Mononuclear cell (primary cell): Measurements from ENCODE around the gene SLC22A25. TPM values are rescaled to one million over a fixed set of nuclear protein-coding genes. Genes with fewer than 3 reads are reported as not detected.
"Not testable (repeated sequence)": the region's sequence is repeated elsewhere in the genome, so short reads cannot be mapped to it uniquely, and the experiment has no call there.

Source experiments
- H3K27me3 ChIP-seq: 2 replicates; pipeline ENCODE4 v1.6.0; 2011; ENCODE audit warnings: low read length, control low read depth; ENCODE audit not compliant: insufficient read depth
- H3K4me1 ChIP-seq: 2 replicates; pipeline ENCODE4 v1.5.1; 2011; ENCODE audit warnings: mild to moderate bottlenecking, low read length, control low read depth; ENCODE audit not compliant: insufficient read depth
- H3K4me3 ChIP-seq: 2 replicates; pipeline ENCODE4 v1.5.1; 2011; ENCODE audit warnings: mild to moderate bottlenecking, low read length, moderate library complexity
- H3K9me3 ChIP-seq: 2 replicates; pipeline ENCODE4 v1.5.1; 2011; ENCODE audit warnings: low read depth, mild to moderate bottlenecking, control low read depth, low read length
- total RNA-seq: library from RNA; depleted of rRNA; stranded (reverse); fragments of >200 nt; gene quantifications from one replicate; pipeline ENCODE4 v1.2.3, GENCODE V29; 2012

The SLC22A25 gene
- total RNA-seq, 1 donor = not detected

- H3K9me3 ChIP-seq = no peaks in the 10 kb centered on the region
- no peaks in the 10 kb centered on the region for H3K4me1 ChIP-seq
- no peak overlapping the region for H3K4me3 ChIP-seq
- H3K27me3 ChIP-seq = peaks cover 3% of the 10 kb centered on the region
Measured at GRCh38 chr11:63242089-63242781, 1.2 kb downstream of the SLC22A25 start.

DNA sequence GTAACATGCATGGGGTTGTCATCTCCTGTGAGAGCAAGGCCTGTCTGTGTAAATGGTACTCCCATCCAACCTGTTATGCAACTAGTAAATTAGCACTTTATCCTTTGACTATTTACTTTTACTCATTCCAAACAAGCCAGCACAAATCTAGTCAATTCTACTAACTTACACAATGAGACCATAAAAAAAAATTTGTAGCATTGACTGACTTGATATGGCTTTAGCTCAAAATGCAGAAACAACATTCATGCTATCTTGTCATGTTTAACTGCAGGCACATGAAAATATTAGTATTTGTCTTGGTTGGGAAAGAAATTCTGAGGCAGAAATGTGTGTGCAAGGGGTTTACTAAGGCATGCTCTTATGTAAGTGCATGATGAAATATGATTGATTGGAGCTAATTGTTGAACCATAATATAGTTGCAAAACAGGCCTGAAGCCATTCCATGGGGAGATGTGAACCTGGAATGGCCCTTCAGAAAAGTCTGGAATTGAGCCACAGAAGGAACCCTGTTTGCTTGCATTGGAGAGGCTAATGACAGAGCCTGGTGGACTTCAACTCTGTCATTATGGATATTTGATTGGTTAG lies 2.5 kb downstream of the SLC22A25 start:
- H3K4me3 ChIP-seq = no peak overlapping the region
- peaks cover 3% of the 10 kb centered on the region for H3K27me3 ChIP-seq
- H3K4me1 ChIP-seq = no peaks in the 10 kb centered on the region
- no peaks in the 10 kb centered on the region for H3K9me3 ChIP-seq

GRCh38 chr11:63240098-63240497 lies 3.3 kb downstream of the SLC22A25 start:
- no peaks in the 10 kb centered on the region for H3K9me3 ChIP-seq
- H3K4me3 ChIP-seq = no peak overlapping the region
- no peaks in the 10 kb centered on the region for H3K4me1 ChIP-seq
- H3K27me3 ChIP-seq = peaks cover 3% of the 10 kb centered on the region

DNA sequence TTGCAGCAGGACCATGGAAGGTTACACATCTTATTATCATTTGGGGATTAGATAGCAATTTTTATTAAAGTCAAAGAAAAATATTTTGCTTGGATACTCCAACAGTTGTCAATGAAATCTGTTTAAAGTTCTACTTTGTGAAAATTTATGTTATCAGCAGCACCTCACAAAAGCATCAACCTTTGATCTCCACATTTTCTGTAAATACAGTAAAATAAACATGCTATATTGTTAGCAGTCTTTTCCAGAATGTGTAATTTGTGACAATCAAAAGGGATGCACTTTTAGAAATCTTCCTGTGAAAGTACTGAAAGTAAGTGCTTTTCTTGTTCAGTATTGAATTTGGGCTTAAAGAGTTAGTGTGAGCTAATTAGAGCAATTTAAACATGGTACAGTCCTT lies 4.1 kb downstream of the SLC22A25 start:
- H3K27me3 ChIP-seq = peaks cover 3% of the 10 kb centered on the region
- no peak overlapping the region for H3K4me3 ChIP-seq
- no peaks in the 10 kb centered on the region for H3K9me3 ChIP-seq
- no peaks in the 10 kb centered on the region for H3K4me1 ChIP-seq

DNA sequence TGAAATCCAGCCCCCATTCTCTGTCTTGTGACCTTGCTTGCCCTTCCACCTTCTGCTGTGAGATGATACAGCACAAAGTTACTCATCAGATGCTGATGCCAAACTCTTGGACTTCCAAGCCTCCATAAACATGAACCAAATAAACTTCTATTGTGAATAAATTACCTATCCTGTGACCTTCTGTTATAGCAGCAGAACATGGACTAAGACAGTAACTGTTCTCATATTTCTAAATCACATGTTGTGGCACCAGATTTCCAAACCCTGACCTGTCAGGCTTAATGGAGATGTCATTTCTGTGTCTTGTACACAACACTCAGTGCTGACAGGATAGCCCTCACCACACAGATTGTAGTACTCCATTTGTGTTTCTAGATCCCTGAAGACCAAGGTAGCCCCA lies 6.0 kb downstream of the SLC22A25 start:
- no peaks in the 10 kb centered on the region for H3K9me3 ChIP-seq
- peaks cover 3% of the 10 kb centered on the region for H3K27me3 ChIP-seq
- H3K4me3 ChIP-seq = no peak overlapping the region
- H3K4me1 ChIP-seq = no peaks in the 10 kb centered on the region

GRCh38 chr11:63235471-63236461 lies 7.6 kb downstream of the SLC22A25 start:
- not testable (repeated sequence) for H3K9me3 ChIP-seq, H3K4me1 ChIP-seq, H3K4me3 ChIP-seq, H3K27me3 ChIP-seq

- Histone ChIP-seq H3K9me3 (no peaks in the 10 kb centered on the region), H3K27me3 (peaks cover 8% of the 10 kb centered on the region), H3K4me3 (no peak overlapping the region), H3K4me1 (no peaks in the 10 kb centered on the region)
Measured at GRCh38 chr11:63229815-63230214, 13.6 kb downstream of the SLC22A25 start.

DNA sequence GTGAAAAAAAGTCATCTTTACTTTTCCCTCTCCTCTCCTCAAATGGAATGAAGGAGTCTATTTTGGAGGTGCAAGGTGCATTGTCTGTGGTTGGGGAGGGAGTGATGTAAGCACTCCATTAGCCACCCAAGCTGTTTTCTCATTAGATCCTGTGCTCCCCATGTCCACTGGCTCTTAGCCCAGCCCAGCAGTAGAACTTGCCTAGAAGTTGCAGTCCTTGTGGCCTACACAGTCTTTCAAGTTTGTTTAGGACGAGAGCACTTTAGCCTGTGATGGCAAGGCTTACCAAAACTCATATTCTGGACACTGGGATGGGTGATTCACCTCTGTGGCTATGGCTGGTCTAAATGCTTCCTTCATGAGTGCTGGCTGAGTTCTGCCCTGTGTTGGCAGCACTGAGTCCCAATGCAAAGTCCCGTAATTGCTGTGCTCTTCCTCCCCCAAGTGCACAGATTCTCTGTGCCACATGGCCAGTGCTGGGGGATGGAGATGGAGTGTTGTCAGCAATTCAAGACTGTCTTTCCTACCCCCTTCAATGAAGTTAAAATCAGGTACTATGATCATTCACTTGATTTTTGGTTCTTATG lies 15.8 kb downstream of the SLC22A25 start:
- no peak overlapping the region for H3K4me3 ChIP-seq

DNA sequence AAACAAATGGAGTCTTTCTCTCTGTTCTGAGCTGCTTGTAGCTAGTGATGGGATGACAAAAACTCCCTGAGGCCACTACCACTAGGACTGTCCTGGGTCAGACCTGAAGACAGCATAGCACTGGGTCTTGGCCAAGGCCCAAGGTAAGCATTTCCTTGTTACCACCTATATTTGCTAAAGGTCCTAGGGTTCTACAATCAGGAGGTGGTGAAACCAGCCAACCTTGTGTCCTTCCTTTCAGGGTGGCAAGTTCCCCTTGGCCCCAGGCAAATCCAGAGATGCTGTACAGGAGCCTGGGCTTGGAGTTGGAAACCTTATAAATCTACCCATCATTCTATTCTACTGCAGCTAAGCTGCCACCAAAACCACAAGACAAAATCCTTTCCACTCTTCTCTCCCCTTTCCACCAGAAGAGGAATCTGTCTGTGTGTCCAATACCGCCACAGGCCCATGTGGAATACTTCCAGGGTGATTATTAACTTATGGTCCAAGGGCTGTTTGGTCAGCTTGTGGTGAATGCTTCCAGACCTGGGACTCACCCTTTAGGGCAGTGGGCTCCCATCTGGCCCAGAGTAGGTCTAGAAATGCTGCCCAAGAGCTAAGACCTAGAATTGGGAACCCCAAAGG lies 16.8 kb downstream of the SLC22A25 start:
- no peaks in the 10 kb centered on the region for H3K9me3 ChIP-seq
- no peak overlapping the region for H3K4me3 ChIP-seq
- peaks cover 20% of the 10 kb centered on the region for H3K27me3 ChIP-seq
- H3K4me1 ChIP-seq = no peaks in the 10 kb centered on the region

More for the DNA sequence above, 15.8 kb downstream of the SLC22A25 start:
- Histone ChIP-seq H3K27me3 (peaks cover 15% of the 10 kb centered on the region), H3K9me3 (no peaks in the 10 kb centered on the region), H3K4me1 (no peaks in the 10 kb centered on the region)

DNA sequence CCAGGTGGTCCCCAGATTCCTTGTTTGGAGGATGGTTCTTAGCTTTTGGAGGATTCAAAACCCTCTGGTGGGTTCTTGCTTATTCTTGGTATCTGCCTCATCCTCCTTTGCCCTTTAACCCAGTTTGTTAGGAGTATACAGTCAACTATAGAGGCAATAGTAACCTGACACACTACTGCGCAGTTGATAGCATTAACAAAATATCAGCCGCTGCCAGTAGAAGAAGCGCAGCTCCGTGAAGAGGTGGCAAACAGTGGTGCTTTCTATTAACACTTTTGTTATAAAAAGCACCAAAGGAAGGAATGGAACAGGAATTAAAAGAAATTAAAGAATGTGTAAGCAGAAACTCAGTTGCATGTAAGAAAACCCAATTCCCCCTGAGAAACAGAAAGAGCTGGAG lies 29.3 kb downstream of the SLC22A25 start:
- H3K9me3 ChIP-seq = no peaks in the 10 kb centered on the region
- H3K27me3 ChIP-seq = peaks cover 3% of the 10 kb centered on the region
- no peaks in the 10 kb centered on the region for H3K4me1 ChIP-seq
- H3K4me3 ChIP-seq = no peak overlapping the region

DNA sequence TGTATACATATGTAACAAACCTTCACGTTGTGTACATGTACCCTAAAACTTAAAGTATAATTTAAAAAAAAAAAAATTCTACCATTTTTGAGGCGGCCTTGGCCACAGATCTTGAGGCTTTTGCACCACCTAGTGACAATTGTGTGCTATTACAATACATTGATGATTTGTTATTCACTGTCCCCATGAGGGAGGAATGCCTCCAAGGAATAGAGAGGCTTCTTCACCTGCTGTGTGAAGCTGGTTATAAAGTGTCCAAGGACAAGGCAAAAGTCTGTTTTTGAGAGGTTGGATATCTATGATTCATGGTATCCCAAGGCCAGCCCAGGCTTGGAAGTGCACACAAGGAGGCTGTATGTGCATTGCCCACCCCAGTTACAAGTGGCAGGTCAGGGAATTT lies 30.7 kb downstream of the SLC22A25 start:
- H3K4me3 ChIP-seq = no peak overlapping the region
- peaks cover 3% of the 10 kb centered on the region for H3K27me3 ChIP-seq
- H3K4me1 ChIP-seq = no peaks in the 10 kb centered on the region
- H3K9me3 ChIP-seq = no peaks in the 10 kb centered on the region

DNA sequence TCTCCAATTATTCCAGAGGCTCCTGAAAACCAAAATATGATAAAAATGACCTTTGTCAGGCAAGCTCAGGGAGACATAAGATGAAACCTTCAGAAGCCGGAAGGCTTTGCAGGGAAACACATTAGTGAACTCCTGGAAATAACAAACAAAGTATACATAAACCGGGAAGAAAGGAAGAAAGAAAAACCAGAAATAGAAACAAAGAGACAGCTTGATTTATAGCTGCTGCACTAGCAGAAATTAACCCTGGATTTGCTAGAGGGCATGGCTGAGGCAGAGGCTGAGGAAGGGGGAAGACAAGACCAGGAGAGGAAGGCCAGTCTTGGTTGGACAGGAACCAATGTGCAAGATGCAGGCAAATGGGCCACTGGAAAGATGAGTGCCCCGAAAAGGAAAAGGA lies 33.3 kb downstream of the SLC22A25 start:
- Histone ChIP-seq H3K4me1 (no peaks in the 10 kb centered on the region), H3K9me3 (no peaks in the 10 kb centered on the region), H3K27me3 (peaks cover 3% of the 10 kb centered on the region), H3K4me3 (no peak overlapping the region)
